ENCODE results near the gene UBA7. TPM values are rescaled to one million over a fixed set of nuclear protein-coding genes. Genes with fewer than 3 reads are reported as not detected.

Gene UBA7
- total and polyA plus RNA-seq, 9 donors, result 29.3 to 84.9 (median 67.8) TPM

- Histone ChIP-seq H3K4me3 (no peak overlapping the region), H3K36me3 (no peaks in the 10 kb centered on the region), H3K4me1 (ENCODE audit: insufficient read depth) (peaks cover 4% of the 10 kb centered on the region), H3K27ac (no peak overlapping the region), H3K9me3 (no peaks in the 10 kb centered on the region), H3K27me3 (no peaks in the 10 kb centered on the region)
- intact Hi-C loops (cut with DNase I), result loop anchor here (2.0 to 10.0 kb wide), 3 partner anchors 39 to 305 kb away; partner anchors contain the start of genes INKA1 (in 2 of the 4) and AMIGO3 (in 1 of the 4)
- WGBS, 3 donors, result 92 to 96% (median 96%) methylated on average over 7 of the region's 7 CpGs
- DNase-seq, result no peak
- TF ChIP-seq, protein P1, sequence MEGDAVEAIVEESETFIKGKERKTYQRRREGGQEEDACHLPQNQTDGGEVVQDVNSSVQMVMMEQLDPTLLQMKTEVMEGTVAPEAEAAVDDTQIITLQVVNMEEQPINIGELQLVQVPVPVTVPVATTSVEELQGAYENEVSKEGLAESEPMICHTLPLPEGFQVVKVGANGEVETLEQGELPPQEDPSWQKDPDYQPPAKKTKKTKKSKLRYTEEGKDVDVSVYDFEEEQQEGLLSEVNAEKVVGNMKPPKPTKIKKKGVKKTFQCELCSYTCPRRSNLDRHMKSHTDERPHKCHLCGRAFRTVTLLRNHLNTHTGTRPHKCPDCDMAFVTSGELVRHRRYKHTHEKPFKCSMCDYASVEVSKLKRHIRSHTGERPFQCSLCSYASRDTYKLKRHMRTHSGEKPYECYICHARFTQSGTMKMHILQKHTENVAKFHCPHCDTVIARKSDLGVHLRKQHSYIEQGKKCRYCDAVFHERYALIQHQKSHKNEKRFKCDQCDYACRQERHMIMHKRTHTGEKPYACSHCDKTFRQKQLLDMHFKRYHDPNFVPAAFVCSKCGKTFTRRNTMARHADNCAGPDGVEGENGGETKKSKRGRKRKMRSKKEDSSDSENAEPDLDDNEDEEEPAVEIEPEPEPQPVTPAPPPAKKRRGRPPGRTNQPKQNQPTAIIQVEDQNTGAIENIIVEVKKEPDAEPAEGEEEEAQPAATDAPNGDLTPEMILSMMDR (IDR thresholded peaks at IDR 0.05), result no peak
- TF ChIP-seq EP300 (IDR thresholded peaks at IDR 0.05) (no peak), POLR2A (IDR thresholded peaks at IDR 0.05) (no peak)
Measured at GRCh38 chr3:49841806-49842205, 28.1 kb upstream of the UBA7 start.

- Histone ChIP-seq H3K4me1 (ENCODE audit: insufficient read depth) (peaks cover 4% of the 10 kb centered on the region), H3K36me3 (no peaks in the 10 kb centered on the region), H3K27ac (no peak overlapping the region), H3K27me3 (no peaks in the 10 kb centered on the region), H3K4me3 (no peak overlapping the region), H3K9me3 (no peaks in the 10 kb centered on the region)
- DNase-seq, result no peak
- no peak for TF ChIP-seq EP300 (IDR thresholded peaks at IDR 0.05)
- TF ChIP-seq, protein P1 (IDR thresholded peaks at IDR 0.05), result no peak
- no peak for TF ChIP-seq POLR2A (IDR thresholded peaks at IDR 0.05)
- intact Hi-C loops (cut with DNase I), result loop anchor here (2.0 to 10.0 kb wide), 3 partner anchors 38 to 304 kb away; partner anchors contain the start of genes INKA1 (in 2 of the 4) and AMIGO3 (in 1 of the 4)
Measured at GRCh38 chr3:49841126-49841696, 27.5 kb upstream of the UBA7 start.

GRCh38 chr3:49840388-49840787, 26.6 kb upstream of the UBA7 start:
- Histone ChIP-seq H3K4me1 (ENCODE audit: insufficient read depth) (peaks cover 4% of the 10 kb centered on the region), H3K27me3 (no peaks in the 10 kb centered on the region), H3K4me3 (no peak overlapping the region), H3K9me3 (no peaks in the 10 kb centered on the region), H3K27ac (no peak overlapping the region), H3K36me3 (no peaks in the 10 kb centered on the region)
- DNase-seq, result no peak
- TF ChIP-seq, protein P1 (IDR thresholded peaks at IDR 0.05), result no peak
- TF ChIP-seq EP300 (IDR thresholded peaks at IDR 0.05) (no peak), POLR2A (IDR thresholded peaks at IDR 0.05) (no peak)
- intact Hi-C loops (cut with DNase I), result loop anchor here (2.0 to 10.0 kb wide), 3 partner anchors 38 to 303 kb away; partner anchors contain the start of genes INKA1 (in 2 of the 4) and AMIGO3 (in 1 of the 4)
- WGBS, 3 donors, result 62 to 71% (median 68%) methylated on average over 2 of the region's 2 CpGs

- TF ChIP-seq POLR2A (IDR thresholded peaks at IDR 0.05) (no peak), EP300 (IDR thresholded peaks at IDR 0.05) (no peak)
- TF ChIP-seq, protein P1 (IDR thresholded peaks at IDR 0.05), result peak; percentile 85 to 92 (median 91)
- no peaks in the 10 kb centered on the region for H3K36me3 ChIP-seq
- no peak overlapping the region for H3K4me3 ChIP-seq
- no peaks in the 10 kb centered on the region for H3K27me3 ChIP-seq
- DNase-seq, result peak; percentile 80 to 88 (median 85)
- H3K4me1 ChIP-seq (ENCODE audit: insufficient read depth), result peaks cover 4% of the 10 kb centered on the region
- no peaks in the 10 kb centered on the region for H3K9me3 ChIP-seq
- WGBS, 3 donors, result 12 to 19% (median 17%) methylated on average over 6 of the region's 6 CpGs
- intact Hi-C loops (cut with DNase I), result loop anchor here in 2 of 4 donors (2.0 kb wide), 2 partner anchors 34 to 36 kb away; partner anchors contain the start of gene INKA1 (in 1 of the 2)
- H3K27ac ChIP-seq, result no peak overlapping the region
Measured at GRCh38 chr3:49839193-49839809, 25.5 kb upstream of the UBA7 start.

All from ovary (tissue), 9 donors.